ENCODE data around the gene TPCN2.

TPCN2 gene

GRCh38 chr11:69111624-69112542 is 63.2 kb downstream of the TPCN2 start:
- Mint-ChIP-seq H3K27ac (no peak overlapping the region), H3K9me3 (no peaks in the 10 kb centered on the region), H3K36me3 (peaks cover 2% of the 10 kb centered on the region), H3K4me1 (peaks cover 2% of the 10 kb centered on the region), H3K4me3 (no peak overlapping the region), H3K27me3 (no peaks in the 10 kb centered on the region)

- H3K9me3 Mint-ChIP-seq, result no peaks in the 10 kb centered on the region
- no peaks in the 10 kb centered on the region for H3K4me1 Mint-ChIP-seq
- H3K27me3 Mint-ChIP-seq, result no peaks in the 10 kb centered on the region
These were observed 64.5 kb downstream of the TPCN2 start for GRCh38 chr11:69113226-69113625.

GRCh38 chr11:69113646-69114340 is 65.1 kb downstream of the TPCN2 start:
- Mint-ChIP-seq H3K4me3 (no peak overlapping the region), H3K36me3 (no peaks in the 10 kb centered on the region), H3K4me1 (no peaks in the 10 kb centered on the region), H3K27me3 (no peaks in the 10 kb centered on the region), H3K27ac (no peak overlapping the region), H3K9me3 (no peaks in the 10 kb centered on the region)

More at GRCh38 chr11:69113226-69113625, 64.5 kb downstream of the TPCN2 start:
- no peak overlapping the region for H3K27ac Mint-ChIP-seq
- peaks cover 1% of the 10 kb centered on the region for H3K36me3 Mint-ChIP-seq
- no peak overlapping the region for H3K4me3 Mint-ChIP-seq

GRCh38 chr11:69114362-69114761 is 65.6 kb downstream of the TPCN2 start:
- Mint-ChIP-seq H3K36me3 (no peaks in the 10 kb centered on the region), H3K27ac (no peak overlapping the region), H3K9me3 (no peaks in the 10 kb centered on the region)

GRCh38 chr11:69114811-69115523 is 66.2 kb downstream of the TPCN2 start:
- Mint-ChIP-seq H3K4me3 (no peak overlapping the region), H3K4me1 (no peaks in the 10 kb centered on the region), H3K9me3 (no peaks in the 10 kb centered on the region), H3K36me3 (no peaks in the 10 kb centered on the region), H3K27me3 (no peaks in the 10 kb centered on the region), H3K27ac (no peak overlapping the region)

More at GRCh38 chr11:69114362-69114761, 65.6 kb downstream of the TPCN2 start:
- no peak overlapping the region for H3K4me3 Mint-ChIP-seq
- no peaks in the 10 kb centered on the region for H3K4me1 Mint-ChIP-seq
- H3K27me3 Mint-ChIP-seq, result no peaks in the 10 kb centered on the region

GRCh38 chr11:69115586-69116560 is 67.1 kb downstream of the TPCN2 start:
- no peaks in the 10 kb centered on the region for H3K9me3 Mint-ChIP-seq
- no peak overlapping the region for H3K27ac Mint-ChIP-seq
- no peak overlapping the region for H3K4me3 Mint-ChIP-seq
- no peaks in the 10 kb centered on the region for H3K36me3 Mint-ChIP-seq
- peaks cover 3% of the 10 kb centered on the region for H3K4me1 Mint-ChIP-seq
- H3K27me3 Mint-ChIP-seq, result no peaks in the 10 kb centered on the region

- Mint-ChIP-seq H3K27ac (no peak overlapping the region), H3K4me3 (no peak overlapping the region), H3K36me3 (no peaks in the 10 kb centered on the region), H3K9me3 (no peaks in the 10 kb centered on the region), H3K27me3 (no peaks in the 10 kb centered on the region), H3K4me1 (peaks cover 10% of the 10 kb centered on the region)
These were observed 67.9 kb downstream of the TPCN2 start for GRCh38 chr11:69116671-69117070.

- H3K9me3 Mint-ChIP-seq, result no peaks in the 10 kb centered on the region
- no peaks in the 10 kb centered on the region for H3K27me3 Mint-ChIP-seq
- no peak overlapping the region for H3K27ac Mint-ChIP-seq
- no peaks in the 10 kb centered on the region for H3K36me3 Mint-ChIP-seq
- H3K4me3 Mint-ChIP-seq, result no peak overlapping the region
- H3K4me1 Mint-ChIP-seq, result peaks cover 32% of the 10 kb centered on the region
These were observed 70.5 kb downstream of the TPCN2 start for GRCh38 chr11:69119190-69119589.

GRCh38 chr11:69120096-69120875 is 71.6 kb downstream of the TPCN2 start:
- Mint-ChIP-seq H3K27me3 (no peaks in the 10 kb centered on the region), H3K27ac (no peak overlapping the region), H3K9me3 (no peaks in the 10 kb centered on the region), H3K4me1 (peaks cover 39% of the 10 kb centered on the region), H3K4me3 (no peak overlapping the region), H3K36me3 (no peaks in the 10 kb centered on the region)

- no peak overlapping the region for H3K4me3 Mint-ChIP-seq
- no peaks in the 10 kb centered on the region for H3K27me3 Mint-ChIP-seq
- no peaks in the 10 kb centered on the region for H3K9me3 Mint-ChIP-seq
- H3K36me3 Mint-ChIP-seq, result no peaks in the 10 kb centered on the region
- no peak overlapping the region for H3K27ac Mint-ChIP-seq
- H3K4me1 Mint-ChIP-seq, result peaks cover 39% of the 10 kb centered on the region
These were observed 72.3 kb downstream of the TPCN2 start for GRCh38 chr11:69121021-69121420.

GRCh38 chr11:69121621-69122325 is 73.0 kb downstream of the TPCN2 start:
- H3K27ac Mint-ChIP-seq, result no peak overlapping the region
- H3K4me3 Mint-ChIP-seq, result no peak overlapping the region
- peaks cover 39% of the 10 kb centered on the region for H3K4me1 Mint-ChIP-seq
- no peaks in the 10 kb centered on the region for H3K36me3 Mint-ChIP-seq
- H3K9me3 Mint-ChIP-seq, result no peaks in the 10 kb centered on the region
- no peaks in the 10 kb centered on the region for H3K27me3 Mint-ChIP-seq

GRCh38 chr11:69122326-69122629 is 73.5 kb downstream of the TPCN2 start:
- H3K36me3 Mint-ChIP-seq, result no peaks in the 10 kb centered on the region
- H3K9me3 Mint-ChIP-seq, result no peaks in the 10 kb centered on the region
- no peak overlapping the region for H3K27ac Mint-ChIP-seq
- peaks cover 39% of the 10 kb centered on the region for H3K4me1 Mint-ChIP-seq
- no peaks in the 10 kb centered on the region for H3K27me3 Mint-ChIP-seq
- peak overlapping the region; percentile 26 for H3K4me3 Mint-ChIP-seq

GRCh38 chr11:69122630-69123431 is 74.1 kb downstream of the TPCN2 start:
- Mint-ChIP-seq H3K9me3 (no peaks in the 10 kb centered on the region), H3K27me3 (no peaks in the 10 kb centered on the region), H3K27ac (peak overlapping the region; percentile 77), H3K4me1 (peaks cover 39% of the 10 kb centered on the region), H3K4me3 (peak overlapping the region; percentile 71), H3K36me3 (no peaks in the 10 kb centered on the region)

Measured in activated naive CD4-positive, alpha-beta T cell treated with anti-CD3 and anti-CD28 coated beads, Interleukin-2, amount 50 U/mL, for 24 hours (primary cell).